Measurements from ENCODE around the gene MRPS10.

Gene MRPS10

DNA sequence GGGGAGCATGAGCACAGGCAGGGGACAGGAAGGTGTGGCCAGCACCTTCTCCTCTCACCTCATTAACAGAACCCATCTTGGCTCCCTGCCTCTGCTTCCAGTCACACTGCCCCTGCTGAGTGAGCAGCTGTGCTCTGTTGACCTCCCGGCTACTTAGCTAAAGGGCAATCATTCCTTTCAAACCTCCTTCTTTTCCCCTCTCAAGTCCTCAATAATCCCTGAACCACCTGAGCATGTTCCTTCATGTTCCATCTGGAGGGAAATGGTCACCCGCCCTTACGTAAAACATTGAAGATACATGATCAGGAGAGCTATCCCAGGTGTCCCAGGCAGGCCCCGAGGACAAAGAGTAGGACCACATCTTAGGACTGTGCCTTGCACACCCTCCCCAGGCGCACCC lies 21.7 kb upstream of the MRPS10 start:
- H3K4me3 ChIP-seq (ENCODE audit: low read depth, low read length): no peak overlapping the region
- TF ChIP-seq, protein P1, sequence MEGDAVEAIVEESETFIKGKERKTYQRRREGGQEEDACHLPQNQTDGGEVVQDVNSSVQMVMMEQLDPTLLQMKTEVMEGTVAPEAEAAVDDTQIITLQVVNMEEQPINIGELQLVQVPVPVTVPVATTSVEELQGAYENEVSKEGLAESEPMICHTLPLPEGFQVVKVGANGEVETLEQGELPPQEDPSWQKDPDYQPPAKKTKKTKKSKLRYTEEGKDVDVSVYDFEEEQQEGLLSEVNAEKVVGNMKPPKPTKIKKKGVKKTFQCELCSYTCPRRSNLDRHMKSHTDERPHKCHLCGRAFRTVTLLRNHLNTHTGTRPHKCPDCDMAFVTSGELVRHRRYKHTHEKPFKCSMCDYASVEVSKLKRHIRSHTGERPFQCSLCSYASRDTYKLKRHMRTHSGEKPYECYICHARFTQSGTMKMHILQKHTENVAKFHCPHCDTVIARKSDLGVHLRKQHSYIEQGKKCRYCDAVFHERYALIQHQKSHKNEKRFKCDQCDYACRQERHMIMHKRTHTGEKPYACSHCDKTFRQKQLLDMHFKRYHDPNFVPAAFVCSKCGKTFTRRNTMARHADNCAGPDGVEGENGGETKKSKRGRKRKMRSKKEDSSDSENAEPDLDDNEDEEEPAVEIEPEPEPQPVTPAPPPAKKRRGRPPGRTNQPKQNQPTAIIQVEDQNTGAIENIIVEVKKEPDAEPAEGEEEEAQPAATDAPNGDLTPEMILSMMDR (IDR thresholded peaks at IDR 0.05; ENCODE audit: low read depth, low read length): no peak

DNA sequence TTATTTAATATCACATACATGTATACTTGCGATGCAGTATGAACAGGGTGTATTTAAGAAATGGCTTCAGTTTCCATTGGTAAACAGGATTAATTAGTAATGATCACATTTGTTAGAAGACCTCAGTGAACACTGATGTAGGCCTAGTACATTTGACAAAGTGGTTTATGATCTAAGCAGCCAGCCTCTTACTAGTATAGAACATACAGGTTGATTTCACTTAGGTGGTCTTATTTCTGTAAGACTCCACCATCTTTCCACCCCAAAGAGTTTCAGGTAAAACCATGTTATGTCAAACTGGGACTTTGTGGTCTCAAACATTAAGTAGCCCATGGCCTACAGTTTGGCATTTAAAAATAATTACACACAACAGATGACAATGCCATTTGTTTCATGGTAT lies 20.2 kb upstream of the MRPS10 start:
- H3K4me3 ChIP-seq (ENCODE audit: low read depth, low read length): no peak overlapping the region
- TF ChIP-seq, protein P1 (IDR thresholded peaks at IDR 0.05; ENCODE audit: low read depth, low read length): no peak

DNA sequence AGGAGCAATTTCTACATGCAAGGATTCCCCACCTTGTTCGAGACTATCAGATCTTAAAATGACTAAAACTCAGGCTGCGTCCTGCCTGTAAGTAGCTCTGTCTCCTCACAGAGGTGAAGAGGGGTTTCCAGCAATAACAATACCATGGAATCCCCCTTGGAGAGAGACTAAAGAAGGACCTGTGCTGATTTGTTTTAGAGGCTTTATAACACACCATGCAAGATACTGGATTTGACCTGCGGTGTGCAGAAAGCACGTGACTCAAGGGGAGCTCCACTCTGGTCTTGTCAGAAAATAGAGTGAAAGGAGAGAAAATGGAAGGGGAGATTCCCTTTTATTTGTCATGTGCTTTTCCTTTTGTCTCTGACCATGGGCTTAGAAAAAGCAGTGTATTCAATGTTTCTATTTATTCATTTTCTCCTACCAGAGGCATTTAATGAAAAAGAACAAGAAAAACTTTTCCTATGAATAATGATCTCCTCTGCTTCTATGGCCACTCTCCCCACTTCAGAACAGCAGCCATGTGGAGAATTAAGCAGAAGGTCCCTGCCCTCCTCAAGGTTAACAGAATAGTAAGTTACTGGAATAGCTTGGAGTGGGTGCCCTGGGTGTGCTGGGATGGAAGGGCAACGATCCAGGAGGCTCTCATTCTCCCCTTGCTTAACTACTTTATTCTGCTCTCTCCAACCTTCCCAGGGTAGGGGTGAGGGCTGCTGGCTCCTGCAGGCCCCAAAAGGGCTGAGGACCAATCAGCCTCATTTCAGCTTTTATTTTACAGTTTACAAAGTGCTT lies 19.2 kb upstream of the MRPS10 start:
- no peak overlapping the region for H3K4me3 ChIP-seq (ENCODE audit: low read depth, low read length)
- TF ChIP-seq, protein P1 (IDR thresholded peaks at IDR 0.05; ENCODE audit: low read depth, low read length): no peak

DNA sequence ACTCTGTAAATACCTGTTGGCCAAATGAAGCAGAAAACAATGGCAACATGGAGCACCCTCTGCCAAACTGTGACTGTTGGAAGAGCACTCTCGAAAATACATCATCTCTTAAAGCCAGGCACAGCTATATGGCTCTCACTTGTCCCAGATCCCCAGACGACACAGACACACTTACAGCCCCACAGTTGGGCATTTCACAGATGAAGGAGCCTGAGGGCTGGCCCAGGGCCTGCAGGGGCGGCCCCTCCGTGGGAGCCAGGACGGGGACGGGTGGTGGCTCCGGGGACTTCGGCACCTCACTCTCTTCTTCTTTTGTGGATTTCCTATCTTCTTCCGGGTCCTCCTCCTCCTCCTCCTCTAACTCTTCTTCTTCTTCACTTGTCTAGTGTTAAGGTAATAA lies 18.4 kb upstream of the MRPS10 start:
- TF ChIP-seq, protein P1 (IDR thresholded peaks at IDR 0.05; ENCODE audit: low read depth, low read length): no peak
- no peak overlapping the region for H3K4me3 ChIP-seq (ENCODE audit: low read depth, low read length)

DNA sequence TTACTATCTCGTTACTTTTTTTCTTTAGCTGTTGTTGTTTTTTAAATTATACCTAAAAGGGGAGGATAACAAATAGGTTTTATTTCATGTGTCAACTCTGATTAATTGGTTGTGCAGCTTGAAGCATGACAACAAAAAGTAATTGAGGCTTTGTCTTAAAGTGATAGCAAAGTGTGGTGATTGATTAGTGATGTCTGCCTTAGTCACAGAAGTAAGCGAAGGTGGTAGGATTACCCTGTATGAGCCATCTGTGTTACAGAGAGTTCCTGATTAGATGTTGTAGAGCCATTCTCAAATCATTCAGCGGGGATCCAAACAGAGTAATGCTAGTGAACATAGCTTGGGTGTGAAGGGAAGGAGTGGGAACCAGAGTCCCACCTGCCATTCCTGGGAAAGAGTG lies 14.4 kb upstream of the MRPS10 start:
- TF ChIP-seq, protein P1 (IDR thresholded peaks at IDR 0.05; ENCODE audit: low read depth, low read length): no peak
- no peak overlapping the region for H3K4me3 ChIP-seq (ENCODE audit: low read depth, low read length)

DNA sequence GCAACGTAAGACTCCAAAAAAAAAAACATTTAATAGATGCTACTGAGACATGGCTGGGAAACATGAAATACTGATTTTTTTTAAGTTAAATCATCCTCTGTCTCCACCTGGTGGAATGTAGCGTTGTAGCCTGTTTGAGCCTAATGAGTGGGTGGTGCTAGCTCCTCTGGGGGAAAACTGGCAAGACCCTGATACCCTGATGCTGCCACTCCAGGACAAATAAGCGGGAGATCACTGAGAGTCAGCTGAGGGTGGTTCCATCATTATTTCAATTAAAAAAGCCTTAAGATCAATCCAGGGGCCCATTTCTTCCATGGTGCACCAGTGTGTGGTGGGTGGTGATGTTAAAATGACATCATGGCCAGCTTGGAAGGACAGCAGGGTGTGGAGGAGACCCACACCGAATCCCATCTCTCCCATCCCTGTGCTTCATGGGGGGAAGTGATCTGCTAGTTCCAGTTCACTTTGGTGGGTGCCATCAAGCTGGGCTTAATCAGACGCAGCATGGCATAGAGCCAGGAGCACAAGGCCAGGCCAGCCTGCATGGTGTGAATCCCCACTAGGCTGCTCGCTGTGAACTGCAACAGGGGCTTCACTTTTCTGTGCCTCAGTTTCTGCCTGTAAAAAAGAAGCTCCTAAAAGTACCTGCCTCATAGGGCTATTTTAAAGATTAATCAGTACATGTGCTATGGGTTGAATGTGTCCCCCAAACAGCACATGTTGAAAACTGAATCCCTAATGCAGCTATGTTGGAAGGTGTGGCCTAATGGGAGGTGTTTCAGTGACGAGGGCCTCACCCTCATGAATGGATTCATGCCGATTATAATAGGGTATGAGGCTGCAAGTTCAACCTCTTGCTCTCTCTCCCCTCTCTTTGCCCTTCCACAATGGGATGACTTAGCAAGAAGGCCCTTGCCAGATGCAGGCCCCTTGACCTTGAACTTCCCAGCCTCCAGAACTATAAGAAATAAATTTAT lies 13.0 kb upstream of the MRPS10 start:
- TF ChIP-seq, protein P1 (IDR thresholded peaks at IDR 0.05; ENCODE audit: low read depth, low read length): peak; percentile 21; the same call in 1 of the 2 replicates
- no peak overlapping the region for H3K4me3 ChIP-seq (ENCODE audit: low read depth, low read length)
